GM19328 (cell line): ENCODE data around the gene PATJ.

Experiments used
- ATAC-seq: cut with Tn5 transposase; IDR thresholded peaks from one replicate; pipeline ENCODE4 v1.9.1; 2021; ENCODE audit warnings: mild to moderate bottlenecking, moderate library complexity; ENCODE audit not compliant: unreplicated experiment

Gene PATJ

DNA sequence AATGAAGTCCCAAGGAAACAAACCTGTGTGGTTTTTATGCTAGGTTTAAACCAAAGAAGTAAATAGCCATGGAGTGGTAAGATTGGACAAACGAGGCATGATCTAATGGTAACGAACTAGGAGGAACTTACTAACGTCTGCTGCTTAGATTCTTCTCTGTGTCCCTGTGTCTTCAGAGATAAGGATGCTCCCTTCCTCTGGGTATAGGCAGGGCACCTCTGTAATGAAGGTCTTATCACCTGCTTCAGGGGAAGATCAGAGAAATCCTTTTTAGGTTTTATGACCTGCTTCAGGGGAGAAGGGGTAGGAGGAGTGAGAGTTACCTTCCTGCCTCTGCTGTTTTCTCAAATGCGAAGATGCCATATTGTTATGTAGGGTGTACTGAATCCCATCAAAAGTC lies 237.4 kb downstream of the PATJ start:
- no peak for ATAC-seq

DNA sequence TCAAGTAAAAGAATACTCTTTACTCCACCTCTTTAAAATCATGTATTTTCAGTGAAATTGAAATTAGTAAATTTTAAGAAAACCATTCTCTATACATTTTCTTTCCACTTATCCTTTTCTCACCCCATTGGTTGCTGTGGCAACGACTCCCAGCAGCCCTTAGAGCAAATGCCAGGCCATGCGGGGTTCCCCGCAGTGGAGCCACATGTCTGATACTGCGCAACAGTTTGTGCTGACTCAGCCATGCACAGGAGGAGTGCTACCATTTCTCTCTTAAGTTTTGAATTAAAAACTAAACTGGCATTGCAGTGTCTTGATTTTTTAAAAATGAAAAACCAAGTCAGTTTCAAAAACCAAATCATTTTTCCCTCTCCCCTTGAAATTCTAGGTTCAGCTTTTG lies 238.3 kb downstream of the PATJ start:
- ATAC-seq, result no peak

DNA sequence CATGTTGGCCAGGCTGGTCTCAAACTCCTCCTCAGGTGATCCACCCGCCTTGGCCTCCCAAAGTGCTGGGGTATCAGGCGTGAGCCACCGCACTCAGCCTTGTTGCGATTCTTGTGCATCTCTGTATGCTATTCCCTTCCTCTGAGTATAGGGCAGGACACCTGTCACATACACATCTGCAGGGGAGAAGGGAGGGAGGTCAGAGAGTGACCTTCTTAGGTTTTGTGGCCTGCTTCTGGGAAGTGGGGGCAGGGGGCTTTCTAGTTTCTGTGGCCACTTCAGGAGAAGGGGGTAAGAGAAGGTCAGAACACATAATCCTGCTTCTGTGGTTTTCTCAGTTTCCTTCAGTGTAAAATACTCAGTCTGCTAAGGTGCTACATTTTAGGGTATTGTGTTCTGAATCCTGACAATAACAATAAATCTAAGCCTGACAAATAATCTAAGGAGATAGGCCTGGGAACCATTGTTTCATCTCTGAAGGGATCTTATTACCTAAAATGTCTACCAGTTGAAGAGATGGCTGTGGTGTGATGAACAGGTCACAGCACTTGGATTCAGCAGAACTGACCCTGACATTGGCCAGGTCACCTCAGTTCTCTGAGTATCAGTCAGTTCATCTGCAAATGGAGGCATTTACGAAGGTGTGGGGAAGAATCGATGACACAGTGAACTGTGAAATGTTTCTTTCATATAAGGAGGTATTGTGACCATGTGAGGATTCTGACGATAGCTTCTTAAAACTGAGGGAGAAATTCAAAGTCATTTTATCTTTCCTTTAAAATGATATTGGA lies 239.8 kb downstream of the PATJ start:
- no peak for ATAC-seq

DNA sequence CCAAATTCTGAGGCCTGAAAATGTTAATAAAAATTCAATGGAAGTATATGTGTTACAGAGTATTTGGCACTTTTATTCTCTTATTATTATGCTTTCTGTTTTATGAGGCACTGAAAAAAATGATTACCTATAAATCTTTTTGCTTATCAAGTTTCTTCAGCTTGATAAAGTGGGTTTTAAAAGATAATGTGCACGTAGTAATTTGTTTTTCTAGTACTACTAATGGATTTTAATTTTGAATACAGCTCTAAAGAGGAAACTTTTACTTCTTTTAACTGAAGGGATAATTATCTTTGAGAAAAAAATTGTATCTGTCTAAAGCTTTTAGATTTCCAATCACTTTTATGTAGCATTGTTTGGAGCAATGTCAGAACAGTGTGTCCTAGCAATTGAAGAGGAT lies 241.0 kb downstream of the PATJ start:
- ATAC-seq, result no peak

- ATAC-seq, result no peak
Measured at GRCh38 chr1:61992257-61992656, 250.0 kb downstream of the PATJ start.

DNA sequence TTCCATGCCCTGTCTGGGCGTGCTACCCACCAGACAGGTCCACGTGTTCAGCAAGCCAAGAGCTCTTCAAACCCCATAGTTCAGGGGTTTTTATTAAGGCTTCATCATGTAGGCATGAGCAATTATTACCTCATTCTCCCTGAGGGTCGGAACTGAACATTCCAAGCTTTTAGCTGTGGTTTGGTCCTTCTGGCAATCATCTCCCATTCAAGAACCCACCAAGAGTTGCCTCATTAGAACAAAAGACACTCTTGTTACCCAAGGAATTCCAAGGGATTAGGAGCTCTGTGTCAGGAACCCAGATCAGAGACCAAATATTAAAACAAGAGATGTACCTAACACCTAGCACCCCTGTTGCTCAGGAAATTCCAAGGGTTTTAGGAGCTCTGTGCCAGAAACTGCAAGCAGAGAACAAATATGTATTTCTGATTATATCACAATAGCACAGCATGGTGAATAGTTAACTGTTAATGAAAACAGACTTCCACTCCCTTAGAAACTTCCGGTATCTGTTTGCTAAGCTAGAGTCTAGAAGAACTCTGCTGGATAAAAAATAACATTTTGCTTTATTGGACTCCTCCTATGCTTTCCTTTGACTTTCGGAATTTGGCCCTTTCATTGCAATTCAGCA lies 251.2 kb downstream of the PATJ start:
- no peak for ATAC-seq

- no peak for ATAC-seq
Measured at GRCh38 chr1:61995641-61996040, 253.4 kb downstream of the PATJ start.

DNA sequence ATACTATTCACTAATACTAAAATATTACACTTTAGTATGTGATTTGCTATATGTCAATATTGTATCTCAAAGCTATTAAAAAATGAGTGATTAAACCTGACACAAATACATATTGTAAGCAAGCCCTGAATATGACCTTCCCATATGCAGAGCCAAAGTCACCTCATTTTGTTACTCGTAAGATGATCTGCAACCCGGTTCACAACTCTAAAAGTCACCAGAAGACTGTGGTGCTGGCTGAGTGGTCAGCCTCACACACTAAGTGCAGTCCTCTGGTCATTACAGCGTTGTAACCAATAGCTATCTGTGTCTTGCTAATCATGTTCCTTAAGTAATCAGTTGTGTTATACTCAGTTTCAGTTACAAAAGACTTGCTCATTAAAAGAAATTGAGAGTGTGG lies 254.8 kb downstream of the PATJ start:
- no peak for ATAC-seq

DNA sequence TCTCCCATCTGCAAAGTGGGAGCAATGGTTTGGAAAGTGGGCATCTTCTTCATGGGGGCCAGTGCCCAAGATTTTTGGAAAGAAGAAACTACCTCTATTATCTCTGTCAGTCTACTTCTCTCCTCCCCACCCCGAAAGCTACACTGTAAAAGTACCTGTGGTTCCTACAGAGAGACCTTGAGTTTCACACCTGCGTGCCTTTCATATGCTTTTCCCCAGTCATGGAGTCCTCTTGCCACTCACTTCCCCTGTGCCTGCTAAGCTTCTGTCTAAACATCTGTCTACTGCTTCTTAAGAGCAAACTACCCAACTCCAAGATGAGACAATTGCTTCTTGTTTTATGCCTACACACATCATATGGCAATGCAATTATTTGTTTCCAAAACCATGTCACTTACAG lies 261.5 kb downstream of the PATJ start:
- no peak for ATAC-seq

- no peak for ATAC-seq
Measured at GRCh38 chr1:62006690-62007089, 264.4 kb downstream of the PATJ start.

DNA sequence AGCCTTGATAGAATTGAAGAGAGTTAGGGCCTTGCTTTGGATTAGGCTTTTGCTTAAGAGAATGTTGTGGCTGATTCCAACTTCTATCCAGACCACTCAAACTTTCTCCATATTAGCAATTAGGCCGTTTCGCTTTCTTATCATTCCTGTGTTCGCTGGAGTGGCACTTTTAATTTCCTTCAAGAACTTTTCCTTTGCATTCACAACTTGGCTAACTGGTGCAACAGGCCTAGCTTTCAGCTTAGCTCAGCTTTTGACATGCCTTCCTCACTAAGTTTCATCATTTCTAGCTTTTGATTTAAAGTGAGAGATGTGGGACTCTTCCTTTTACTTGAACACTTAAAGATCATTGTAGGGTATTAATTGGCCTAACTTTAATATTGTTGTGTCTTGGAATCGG lies 268.7 kb downstream of the PATJ start:
- no peak for ATAC-seq

- no peak for ATAC-seq
Measured at GRCh38 chr1:62012095-62012494, 269.8 kb downstream of the PATJ start.

DNA sequence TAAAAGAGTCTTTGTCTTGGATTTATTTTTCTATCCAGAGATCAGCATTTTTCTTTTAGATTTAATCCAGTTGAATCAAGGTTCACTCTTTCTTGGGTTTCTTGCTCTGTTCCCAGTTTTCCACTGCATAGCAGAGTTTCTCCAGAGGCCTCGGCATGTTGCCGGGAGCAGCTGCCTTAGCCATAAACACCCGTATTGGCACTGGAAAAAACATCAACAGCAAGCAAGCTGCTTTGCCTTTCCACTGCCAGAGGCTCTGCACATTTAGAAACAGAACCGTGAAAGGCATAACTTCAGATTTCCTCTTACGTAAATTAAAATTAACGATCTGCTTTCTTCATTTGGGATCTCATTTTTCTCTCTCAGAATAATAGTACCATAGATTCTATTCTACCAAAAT lies 270.6 kb downstream of the PATJ start:
- ATAC-seq, result no peak

GRCh38 chr1:62013264-62013663 lies 271.0 kb downstream of the PATJ start:
- ATAC-seq, result no peak

- no peak for ATAC-seq
Measured at GRCh38 chr1:62022382-62022983, 280.2 kb downstream of the PATJ start.

- ATAC-seq, result no peak
Measured at GRCh38 chr1:62024690-62025089, 282.4 kb downstream of the PATJ start.

GRCh38 chr1:62025154-62025553 lies 282.9 kb downstream of the PATJ start:
- ATAC-seq, result no peak

DNA sequence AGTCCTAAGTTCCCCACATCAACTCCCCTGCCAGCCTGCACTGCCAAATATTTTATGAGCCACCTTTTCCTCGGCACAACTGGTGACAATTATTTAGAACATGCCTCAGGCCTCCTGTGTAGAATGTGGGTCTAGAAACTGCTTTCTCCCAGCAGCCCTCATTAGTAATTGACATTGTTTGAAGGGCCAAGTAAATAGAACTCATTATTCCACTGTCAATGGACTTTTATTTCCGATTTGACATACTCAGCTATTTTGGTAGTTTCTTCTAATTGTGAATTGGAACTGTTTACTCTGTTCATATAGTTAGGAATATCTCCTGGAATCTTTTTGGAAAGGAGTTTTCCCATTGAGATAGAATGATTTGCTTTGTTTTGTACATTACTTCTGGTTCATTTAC lies 283.6 kb downstream of the PATJ start:
- no peak for ATAC-seq

- ATAC-seq, result no peak
Measured at GRCh38 chr1:62029704-62030103, 287.4 kb downstream of the PATJ start.

DNA sequence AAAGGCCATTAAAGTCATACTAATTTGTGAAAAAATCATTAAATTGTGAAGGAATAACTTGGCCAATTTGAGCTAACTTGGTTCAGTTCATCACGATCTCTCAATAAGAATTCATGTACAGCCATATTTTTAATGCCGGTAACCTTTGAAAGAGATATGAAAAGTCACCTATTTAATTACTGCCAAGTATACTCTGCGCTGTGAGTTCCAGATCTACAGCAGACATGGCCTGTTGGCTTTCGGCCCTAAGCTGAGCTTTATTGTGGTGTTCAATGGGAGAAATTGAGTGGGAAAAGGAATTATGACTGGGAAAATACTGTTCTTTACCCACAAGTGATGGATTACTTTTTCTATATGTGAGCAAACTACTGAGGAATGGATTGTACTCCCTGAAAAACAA lies 292.5 kb downstream of the PATJ start:
- ATAC-seq, result no peak

DNA sequence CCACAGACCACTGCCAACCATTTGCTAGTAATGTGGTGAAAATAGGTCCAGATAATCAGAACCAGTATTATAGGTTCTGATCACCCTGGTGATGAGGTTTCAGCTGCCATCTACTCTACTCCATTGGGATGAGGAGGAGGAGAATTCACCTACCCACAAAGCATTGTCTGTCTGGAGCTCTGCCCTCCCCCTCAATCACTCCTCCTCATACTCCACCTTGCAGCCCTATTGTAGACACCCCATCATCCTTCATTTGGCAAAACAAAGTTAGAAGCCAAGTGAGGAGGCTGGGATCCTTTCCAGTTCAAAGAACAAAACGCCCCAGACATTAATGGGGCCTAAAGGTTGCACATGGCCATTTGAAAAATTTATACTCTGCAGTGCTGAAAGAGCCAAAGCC lies 295.0 kb downstream of the PATJ start:
- no peak for ATAC-seq

GRCh38 chr1:62038594-62039284 lies 296.5 kb downstream of the PATJ start:
- no peak for ATAC-seq
